Gastroesophageal sphincter (tissue), 3 donors: ENCODE results near the gene ZFYVE28.

Experiments used
- CTCF ChIP-seq, 4 experiments: fragments of 200-600 bp in 2 of 4; fragments of 450-650 bp in 2 of 4; sonication (generic) in 1 of 4; IDR thresholded peaks; one replicate each; pipeline ENCODE4 v1.5.1; 2017 to 2019; ENCODE audit warnings: antibody characterized with exemption in 4 of 4, mild to moderate bottlenecking in 2 of 4, moderate library complexity in 2 of 4
- POLR2A ChIP-seq, 2 donors: fragments of 450-650 bp; IDR thresholded peaks; one replicate each; pipeline ENCODE4 v1.6.1; 2017; ENCODE audit warnings: antibody characterized with exemption in 2 of 2, mild to moderate bottlenecking in 2 of 2, moderate library complexity in 1 of 2

GRCh38 chr4:2222838-2223237, 195.6 kb downstream of the ZFYVE28 start:
- TF ChIP-seq POLR2A (IDR thresholded peaks at IDR 0.05) (no peak), CTCF (IDR thresholded peaks at IDR 0.05) (no peak)
